DOHH2 (cell line): ENCODE results near the gene SULT1E1.

Experiments
- H3F3A ChIP-seq: fragments of 200-600 bp; sonication (generic), shearing (Covaris generic); 2 replicates; pipeline ENCODE4 v1.6.0; 2016; ENCODE audit warnings: antibody characterized with exemption, mild to moderate bottlenecking; ENCODE audit not compliant: control insufficient read depth, insufficient read depth
- H3K27ac ChIP-seq: fragments of 200-600 bp; sonication (generic); 2 replicates; pipeline ENCODE4 v1.5.1; 2014; ENCODE audit warnings: low read depth, mild to moderate bottlenecking, low read length, moderate library complexity
- H3K27me3 ChIP-seq: fragments of 200-600 bp; sonication (generic); 2 replicates; pipeline ENCODE4 v1.6.1; 2014; ENCODE audit warnings: mild to moderate bottlenecking, low read length, mixed read lengths; ENCODE audit not compliant: control insufficient read depth
- H3K36me3 ChIP-seq: fragments of 200-600 bp; sonication (generic); 2 replicates; pipeline ENCODE4 v1.6.1; 2014; ENCODE audit warnings: mild to moderate bottlenecking, low read length, moderate library complexity, mixed read lengths; ENCODE audit not compliant: control insufficient read depth
- H3K4me1 ChIP-seq: fragments of 200-600 bp; sonication (generic); 2 replicates; pipeline ENCODE4 v1.6.1; 2014; ENCODE audit warnings: mild to moderate bottlenecking, low read length, mixed read lengths; ENCODE audit not compliant: control insufficient read depth
- H3K4me2 ChIP-seq: fragments of 200-600 bp; sonication (generic); 2 replicates; pipeline ENCODE4 v1.6.0; 2014; ENCODE audit warnings: mild to moderate bottlenecking, low read length, moderate library complexity
- H3K4me3 ChIP-seq: fragments of 200-600 bp; sonication (generic); 2 replicates; pipeline ENCODE4 v1.5.1; 2014; ENCODE audit warnings: mild to moderate bottlenecking, low read length, mixed read lengths
- H3K79me2 ChIP-seq: fragments of 200-600 bp; sonication (generic); 2 replicates; pipeline ENCODE4 v1.6.1; 2014; ENCODE audit warnings: mild to moderate bottlenecking, low read length, mixed read lengths; ENCODE audit not compliant: control insufficient read depth
- H3K9me2 ChIP-seq: fragments of 200-600 bp; sonication (generic); replicated peaks from 2 replicates; pipeline ENCODE4 v1.6.1; 2014; ENCODE audit warnings: mild to moderate bottlenecking, low read length, mixed read lengths; ENCODE audit not compliant: control insufficient read depth
- H3K9me3 ChIP-seq: fragments of 200-600 bp; sonication (generic); 2 replicates; pipeline ENCODE4 v1.6.1; 2014; ENCODE audit warnings: antibody characterized with exemption, low read length, mixed read lengths; ENCODE audit not compliant: control insufficient read depth, insufficient read depth
- H4K20me1 ChIP-seq: fragments of 200-600 bp; sonication (generic); 2 replicates; pipeline ENCODE4 v1.6.0; 2014; ENCODE audit warnings: low read depth, mild to moderate bottlenecking, antibody characterized with exemption, low read length, moderate library complexity; ENCODE audit not compliant: control insufficient read depth, insufficient read depth
- CTCF ChIP-seq: fragments of 200-600 bp; sonication (generic); IDR thresholded peaks from one replicate; pipeline ENCODE4 v1.5.1; 2014; ENCODE audit warnings: antibody characterized with exemption, mild to moderate bottlenecking, low read depth, low read length; ENCODE audit not compliant: poor library complexity, severe bottlenecking
- EZH2phosphoT487 ChIP-seq: fragments of 200-600 bp; sonication (generic); IDR thresholded peaks from 2 replicates; pipeline ENCODE4 v1.6.1; 2017; ENCODE audit warnings: borderline replicate concordance, mild to moderate bottlenecking, antibody characterized with exemption, low read length, moderate library complexity, mixed read lengths

Gene SULT1E1

GRCh38 chr4:69831270-69831627 is 28.7 kb downstream of the SULT1E1 start:
- H3K79me2 ChIP-seq = no peaks in the 10 kb centered on the region
- no peaks in the 10 kb centered on the region for H3K27me3 ChIP-seq
- peaks cover 12% of the 10 kb centered on the region for H3K4me1 ChIP-seq
- H3K4me3 ChIP-seq = peak overlapping the region; percentile 48
- H3F3A ChIP-seq = no peaks in the 10 kb centered on the region
- no peaks in the 10 kb centered on the region for H3K36me3 ChIP-seq
- no peaks in the 10 kb centered on the region for H3K9me2 ChIP-seq
- no peak overlapping the region for H3K27ac ChIP-seq
- peak overlapping the region; percentile 55 for H3K4me2 ChIP-seq
- H3K9me3 ChIP-seq = no peaks in the 10 kb centered on the region
- TF ChIP-seq CTCF = no peak
- TF ChIP-seq EZH2phosphoT487 = no peak
- H4K20me1 ChIP-seq = no peaks in the 10 kb centered on the region

GRCh38 chr4:69830560-69831269 is 29.2 kb downstream of the SULT1E1 start:
- Histone ChIP-seq H3K36me3 (no peaks in the 10 kb centered on the region), H3F3A (no peaks in the 10 kb centered on the region), H3K9me2 (no peaks in the 10 kb centered on the region), H3K79me2 (no peaks in the 10 kb centered on the region), H3K4me2 (peak overlapping the region; percentile 55; the same call in 1 of the 2 replicates), H3K9me3 (no peaks in the 10 kb centered on the region), H3K4me3 (no peak overlapping the region), H3K27ac (no peak overlapping the region), H3K27me3 (no peaks in the 10 kb centered on the region), H4K20me1 (no peaks in the 10 kb centered on the region), H3K4me1 (peaks cover 12% of the 10 kb centered on the region)
- no peak for TF ChIP-seq CTCF
- TF ChIP-seq EZH2phosphoT487 = no peak

- Histone ChIP-seq H3K27ac (no peak overlapping the region), H3K4me2 (no peak overlapping the region), H3K79me2 (no peaks in the 10 kb centered on the region), H3K4me1 (peaks cover 12% of the 10 kb centered on the region), H3K9me2 (no peaks in the 10 kb centered on the region), H4K20me1 (no peaks in the 10 kb centered on the region), H3K27me3 (no peaks in the 10 kb centered on the region), H3K9me3 (no peaks in the 10 kb centered on the region), H3K4me3 (no peak overlapping the region), H3K36me3 (no peaks in the 10 kb centered on the region), H3F3A (no peaks in the 10 kb centered on the region)
- TF ChIP-seq CTCF (no peak), EZH2phosphoT487 (no peak)
Observed at GRCh38 chr4:69830192-69830559, 29.8 kb downstream of the SULT1E1 start.
